Endodermal cell (in vitro differentiated cells): Measurements from ENCODE around the gene NFIA. TPM values are rescaled to one million over a fixed set of nuclear protein-coding genes. Genes with fewer than 3 reads are reported as not detected.

Experiments used
- DNase-seq: peaks from one replicate; pipeline ENCODE4 v3.0.0-alpha.2; 2017
- H3K27ac ChIP-seq: 2 replicates; pipeline ENCODE4 v1.5.1; 2013; ENCODE audit warnings: mild to moderate bottlenecking, low read depth, low read length, moderate library complexity
- H3K27me3 ChIP-seq: 2 replicates; pipeline ENCODE4 v1.6.1; 2013; ENCODE audit warnings: mild to moderate bottlenecking, low read length, moderate library complexity; ENCODE audit not compliant: insufficient read depth, control insufficient read depth, poor library complexity, severe bottlenecking
- H3K36me3 ChIP-seq: 2 replicates; pipeline ENCODE4 v1.7.0; 2013; ENCODE audit warnings: mild to moderate bottlenecking, low read length, moderate library complexity; ENCODE audit not compliant: control insufficient read depth, insufficient read depth
- H3K4me1 ChIP-seq: one replicate; pipeline ENCODE4 v1.7.0; 2013; ENCODE audit warnings: low read length; ENCODE audit not compliant: control insufficient read depth, insufficient read depth
- H3K4me3 ChIP-seq: 2 replicates; pipeline ENCODE4 v1.5.1; 2013; ENCODE audit warnings: mild to moderate bottlenecking, low read length, moderate library complexity
- H3K9ac ChIP-seq: 2 replicates; pipeline ENCODE4 v1.6.1; 2013; ENCODE audit warnings: mild to moderate bottlenecking, low read length, moderate library complexity; ENCODE audit not compliant: poor library complexity, severe bottlenecking; ENCODE audit errors: extremely low read depth
- H3K9me3 ChIP-seq: 2 replicates; pipeline ENCODE4 v1.6.1; 2013; ENCODE audit warnings: mild to moderate bottlenecking, low read length, moderate library complexity; ENCODE audit not compliant: control insufficient read depth
- H3K27ac Mint-ChIP-seq: 2 replicates; pipeline ENCODE4 v1.8.0; 2020; ENCODE audit warnings: mixed read lengths
- H3K27me3 Mint-ChIP-seq: 2 replicates; pipeline ENCODE4 v1.8.0; 2021; ENCODE audit warnings: mild to moderate bottlenecking, mixed read lengths; ENCODE audit not compliant: insufficient read depth
- H3K36me3 Mint-ChIP-seq: 2 replicates; pipeline ENCODE4 v1.8.0; 2020; ENCODE audit warnings: low read depth, mixed read lengths
- H3K4me1 Mint-ChIP-seq: 2 replicates; pipeline ENCODE4 v1.8.0; 2020; ENCODE audit warnings: mixed read lengths
- H3K4me3 Mint-ChIP-seq: 2 replicates; pipeline ENCODE4 v1.8.0; 2020; ENCODE audit warnings: mild to moderate bottlenecking, moderate library complexity, mixed read lengths
- H3K9me3 Mint-ChIP-seq: 2 replicates; pipeline ENCODE4 v1.8.0; 2020; ENCODE audit warnings: mild to moderate bottlenecking, mixed read lengths
- WGBS, 2 experiments: methylation state at CpG; one replicate each; pipeline versions ENCODE4 v1.1.5 to v1.1.7; 2013; ENCODE audit warnings: missing lambda C conversion rate in 2 of 2, mixed read lengths in 1 of 2; ENCODE audit not compliant: insufficient coverage in 1 of 2, insufficient read length in 1 of 2; 5-methylcytosine and 5-hydroxymethylcytosine counted together
- total RNA-seq, 2 donors: library from RNA; stranded (reverse); fragmentation: NEBNext Ultra II Directional in 1 of 2; extraction: Animal tissue kit (Norgen Biotek cat#: 25700) in 1 of 2; gene quantifications; 2 replicates in 1 of 2; 3 replicates in 1 of 2; pipeline ENCODE4 v1.2.1, GENCODE V29; 2021
- TF ChIP-seq, protein P1 (sequence below): fragments of 200-600 bp; sonication (generic); conservative IDR thresholded peaks from 2 replicates; pipeline ENCODE4 v1.5.0; 2021; ENCODE audit warnings: antibody characterized with exemption, mild to moderate bottlenecking

NFIA gene
- total RNA-seq, 2 donors from 2014 or later = 2.3 to 3.8 TPM

DNA sequence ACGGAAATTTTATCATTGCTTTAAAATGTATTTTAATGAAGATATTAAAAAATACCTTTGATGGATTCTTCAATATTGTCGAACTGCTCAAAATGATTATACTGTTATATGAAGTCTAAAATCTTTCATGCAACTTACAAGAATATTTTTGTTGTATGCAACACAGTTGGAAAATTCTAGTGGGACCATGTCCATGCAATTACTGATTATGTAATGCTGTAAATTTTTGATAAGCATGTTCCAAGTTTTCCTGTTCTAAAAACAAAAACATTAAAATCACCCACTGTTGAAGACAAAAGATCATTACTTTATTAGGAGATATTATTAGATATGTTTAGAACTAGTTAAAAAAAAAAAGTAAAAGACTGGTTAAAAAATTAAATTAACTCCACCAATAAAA is 132.8 kb downstream of the NFIA start:
- Mint-ChIP-seq H3K4me1 (no peaks in the 10 kb centered on the region), H3K9me3 (no peaks in the 10 kb centered on the region)

DNA sequence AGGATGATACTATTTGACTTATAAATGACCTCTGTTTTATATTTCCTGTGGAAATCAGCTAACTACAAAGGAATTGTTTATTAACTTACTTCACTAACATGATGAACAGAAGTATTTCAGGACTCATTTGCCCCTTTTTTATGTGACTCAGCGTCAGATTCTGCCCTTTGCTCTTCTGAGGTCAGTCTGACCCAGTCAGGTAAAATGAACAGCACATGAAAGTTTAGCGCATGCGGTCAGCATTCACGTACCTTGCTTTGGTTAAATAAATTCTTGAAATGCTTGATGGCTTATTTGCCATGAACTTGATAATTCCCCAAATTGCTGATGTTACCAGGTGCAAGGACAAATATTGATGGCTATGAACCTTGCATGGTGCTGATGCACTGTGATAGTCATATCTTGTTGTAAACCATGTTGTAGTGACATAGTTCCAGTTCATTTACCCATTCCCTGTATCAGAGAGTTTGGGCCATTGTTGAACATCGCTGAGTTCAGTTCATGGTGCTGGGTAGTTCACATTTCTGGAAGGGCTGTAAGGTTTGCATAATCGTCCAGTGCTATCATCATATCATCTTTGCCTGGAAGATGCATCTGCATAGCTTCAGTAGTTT is 133.4 kb downstream of the NFIA start:
- H3K9me3 Mint-ChIP-seq = no peaks in the 10 kb centered on the region
- Histone ChIP-seq H3K27ac (no peak overlapping the region), H3K9ac (no peak overlapping the region), H3K4me1 (no peaks in the 10 kb centered on the region), H3K27me3 (no peaks in the 10 kb centered on the region), H3K9me3 (no peaks in the 10 kb centered on the region), H3K4me3 (no peak overlapping the region), H3K36me3 (no peaks in the 10 kb centered on the region)
- H3K27me3 Mint-ChIP-seq = no peaks in the 10 kb centered on the region
- no peaks in the 10 kb centered on the region for H3K36me3 Mint-ChIP-seq
- H3K4me1 Mint-ChIP-seq = no peaks in the 10 kb centered on the region
- TF ChIP-seq, protein P1, sequence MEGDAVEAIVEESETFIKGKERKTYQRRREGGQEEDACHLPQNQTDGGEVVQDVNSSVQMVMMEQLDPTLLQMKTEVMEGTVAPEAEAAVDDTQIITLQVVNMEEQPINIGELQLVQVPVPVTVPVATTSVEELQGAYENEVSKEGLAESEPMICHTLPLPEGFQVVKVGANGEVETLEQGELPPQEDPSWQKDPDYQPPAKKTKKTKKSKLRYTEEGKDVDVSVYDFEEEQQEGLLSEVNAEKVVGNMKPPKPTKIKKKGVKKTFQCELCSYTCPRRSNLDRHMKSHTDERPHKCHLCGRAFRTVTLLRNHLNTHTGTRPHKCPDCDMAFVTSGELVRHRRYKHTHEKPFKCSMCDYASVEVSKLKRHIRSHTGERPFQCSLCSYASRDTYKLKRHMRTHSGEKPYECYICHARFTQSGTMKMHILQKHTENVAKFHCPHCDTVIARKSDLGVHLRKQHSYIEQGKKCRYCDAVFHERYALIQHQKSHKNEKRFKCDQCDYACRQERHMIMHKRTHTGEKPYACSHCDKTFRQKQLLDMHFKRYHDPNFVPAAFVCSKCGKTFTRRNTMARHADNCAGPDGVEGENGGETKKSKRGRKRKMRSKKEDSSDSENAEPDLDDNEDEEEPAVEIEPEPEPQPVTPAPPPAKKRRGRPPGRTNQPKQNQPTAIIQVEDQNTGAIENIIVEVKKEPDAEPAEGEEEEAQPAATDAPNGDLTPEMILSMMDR = no peak
- no peak overlapping the region for H3K4me3 Mint-ChIP-seq
- DNase-seq = no peak
- no peak overlapping the region for H3K27ac Mint-ChIP-seq
- WGBS, 2 experiments = 85 to 89% methylated on average over 6 of the region's 6 CpGs

More for the DNA sequence above, 132.8 kb downstream of the NFIA start:
- Mint-ChIP-seq H3K4me3 (no peak overlapping the region), H3K27me3 (no peaks in the 10 kb centered on the region), H3K36me3 (no peaks in the 10 kb centered on the region), H3K27ac (no peak overlapping the region)
- Histone ChIP-seq H3K27me3 (no peaks in the 10 kb centered on the region), H3K27ac (no peak overlapping the region), H3K4me1 (no peaks in the 10 kb centered on the region), H3K9me3 (no peaks in the 10 kb centered on the region), H3K36me3 (no peaks in the 10 kb centered on the region), H3K4me3 (no peak overlapping the region), H3K9ac (no peak overlapping the region)
- no peak for DNase-seq
- TF ChIP-seq, protein P1 = no peak
- WGBS, 2 experiments = 100% methylated on average over 1 to 2 of the region's 2 CpGs

DNA sequence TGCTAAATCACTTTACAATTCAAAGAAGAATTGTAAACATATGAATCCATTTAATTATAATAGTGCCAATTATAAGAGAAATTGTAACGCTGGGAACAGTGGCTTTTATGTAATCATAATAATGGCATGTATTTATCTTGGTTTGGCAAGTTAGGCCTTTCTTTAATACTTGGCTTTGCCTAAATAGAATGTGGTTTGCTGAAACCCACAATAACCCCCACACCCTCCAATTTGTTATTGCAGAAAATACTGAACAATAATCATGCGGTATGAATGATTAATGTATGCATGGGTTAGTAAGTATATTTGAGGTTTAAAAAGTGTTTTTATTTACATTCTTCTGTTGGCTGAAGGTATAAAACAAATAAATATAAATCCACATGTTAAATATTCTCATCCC is 138.2 kb downstream of the NFIA start:
- no peak for DNase-seq
- no peaks in the 10 kb centered on the region for H3K27me3 ChIP-seq
- H3K9me3 ChIP-seq = no peaks in the 10 kb centered on the region
- H3K36me3 ChIP-seq = no peaks in the 10 kb centered on the region
- no peaks in the 10 kb centered on the region for H3K9me3 Mint-ChIP-seq
- no peak overlapping the region for H3K4me3 ChIP-seq
- no peak overlapping the region for H3K9ac ChIP-seq
- TF ChIP-seq, protein P1 = no peak
- H3K4me1 Mint-ChIP-seq = no peaks in the 10 kb centered on the region
- no peaks in the 10 kb centered on the region for H3K36me3 Mint-ChIP-seq
- H3K4me1 ChIP-seq = no peaks in the 10 kb centered on the region
- no peaks in the 10 kb centered on the region for H3K27me3 Mint-ChIP-seq
- 96% methylated on average over 2 of the region's 2 CpGs; no CpG with 5 or more reads in 1 of the 2 experiments for WGBS, 2 experiments
- H3K27ac Mint-ChIP-seq = no peak overlapping the region
- H3K27ac ChIP-seq = no peak overlapping the region
- H3K4me3 Mint-ChIP-seq = no peak overlapping the region
